Activated effector memory CD4-positive, alpha-beta T cell treated with Interleukin-2 at 50 U/mL for 16 hours (primary cell): Measurements from ENCODE around the gene PELI3.

ENCODE experiments used
- DNase-seq: peaks from one replicate; pipeline ENCODE4 v3.0.0-alpha.2; 2020

PELI3 gene

GRCh38 chr11:66510271-66510989 lies 43.7 kb downstream of the PELI3 start, which contains the start of gene BBS1:
Gene BBS1, plus strand, starts transcription at chr11:66510635. Its CDS starts 25 bp downstream, at chr11:66510660.
- peak; percentile 74 for DNase-seq

GRCh38 chr11:66510990-66511339 lies 44.3 kb downstream of the PELI3 start:
- no peak for DNase-seq

- no peak for DNase-seq
These were observed 56.9 kb downstream of the PELI3 start for GRCh38 chr11:66523611-66524010.

GRCh38 chr11:66524304-66525040 lies 57.8 kb downstream of the PELI3 start:
- no peak for DNase-seq
